ENCODE results near the gene CA10.
A peak's percentile ranks its signal among the peaks of the same experiment; 100 is the strongest.

CA10 gene

GRCh38 chr17:51770027-51770759 is 388.3 kb downstream of the CA10 start:
- Mint-ChIP-seq H3K4me1 (ENCODE audit: low read depth) (peaks cover 5% of the 10 kb centered on the region), H3K4me3 (no peak overlapping the region), H3K9me3 (no peaks in the 10 kb centered on the region), H3K36me3 (ENCODE audit: low read depth) (no peaks in the 10 kb centered on the region), H3K27ac (no peak overlapping the region), H3K27me3 (ENCODE audit: low read depth) (peaks cover 3% of the 10 kb centered on the region)
- no peak for DNase-seq (ENCODE audit: low spot score)

DNA sequence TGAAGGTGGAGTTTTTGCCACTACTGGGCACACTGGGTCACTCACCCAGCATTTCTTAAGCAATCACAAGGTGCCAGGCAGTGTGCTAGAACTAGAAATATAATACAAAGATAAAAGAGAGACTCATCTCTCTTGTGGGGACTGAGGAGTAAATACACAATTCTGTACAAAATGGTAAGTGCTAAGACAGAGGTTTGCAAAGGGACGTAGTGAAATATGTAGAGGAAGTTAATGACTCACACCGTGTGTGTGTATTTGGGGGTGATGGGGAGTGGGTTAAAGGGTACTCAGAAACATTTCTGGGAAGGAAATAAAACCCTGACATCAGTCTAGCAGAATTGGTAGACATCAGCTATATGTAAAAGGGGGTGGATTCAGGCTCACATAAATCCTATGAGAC is 389.3 kb downstream of the CA10 start:
- no peaks in the 10 kb centered on the region for H3K9me3 Mint-ChIP-seq

DNA sequence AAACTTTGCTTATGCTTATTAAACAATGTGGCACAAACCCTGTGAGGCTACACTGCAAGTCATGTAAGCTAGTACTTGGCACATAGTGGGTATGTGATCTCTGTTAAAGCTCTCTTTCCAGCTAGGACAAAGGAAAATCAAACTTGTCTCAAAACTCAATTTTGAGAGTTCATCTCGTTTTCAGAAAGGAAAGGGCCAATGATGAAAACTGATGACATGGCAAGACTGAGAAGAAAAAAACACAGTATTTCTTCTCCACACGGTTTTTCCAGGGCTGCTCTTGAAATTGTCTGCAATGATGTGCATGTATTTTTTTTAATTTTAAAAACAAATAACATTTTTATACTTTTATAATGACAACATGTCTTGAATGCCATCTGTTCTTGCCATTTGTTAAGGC is 389.8 kb downstream of the CA10 start:
- Mint-ChIP-seq H3K27me3 (ENCODE audit: low read depth) (peaks cover 3% of the 10 kb centered on the region), H3K36me3 (ENCODE audit: low read depth) (no peaks in the 10 kb centered on the region)

More for the DNA sequence above, 389.3 kb downstream of the CA10 start:
- Mint-ChIP-seq H3K27ac (no peak overlapping the region), H3K27me3 (ENCODE audit: low read depth) (peaks cover 3% of the 10 kb centered on the region), H3K4me3 (no peak overlapping the region), H3K36me3 (ENCODE audit: low read depth) (no peaks in the 10 kb centered on the region), H3K4me1 (ENCODE audit: low read depth) (peaks cover 5% of the 10 kb centered on the region)
- no peak for DNase-seq (ENCODE audit: low spot score)

GRCh38 chr17:51767287-51767686 is 391.2 kb downstream of the CA10 start:
- peaks cover 3% of the 10 kb centered on the region for H3K27me3 Mint-ChIP-seq (ENCODE audit: low read depth)
- H3K36me3 Mint-ChIP-seq (ENCODE audit: low read depth): no peaks in the 10 kb centered on the region
- no peaks in the 10 kb centered on the region for H3K9me3 Mint-ChIP-seq
- no peak overlapping the region for H3K4me3 Mint-ChIP-seq
- peaks cover 5% of the 10 kb centered on the region for H3K4me1 Mint-ChIP-seq (ENCODE audit: low read depth)
- H3K27ac Mint-ChIP-seq: no peak overlapping the region
- DNase-seq (ENCODE audit: low spot score): no peak

More for the DNA sequence above, 389.8 kb downstream of the CA10 start:
- DNase-seq (ENCODE audit: low spot score): no peak
- H3K27ac Mint-ChIP-seq: no peak overlapping the region
- no peaks in the 10 kb centered on the region for H3K9me3 Mint-ChIP-seq
- H3K4me1 Mint-ChIP-seq (ENCODE audit: low read depth): peaks cover 5% of the 10 kb centered on the region
- H3K4me3 Mint-ChIP-seq: no peak overlapping the region

DNA sequence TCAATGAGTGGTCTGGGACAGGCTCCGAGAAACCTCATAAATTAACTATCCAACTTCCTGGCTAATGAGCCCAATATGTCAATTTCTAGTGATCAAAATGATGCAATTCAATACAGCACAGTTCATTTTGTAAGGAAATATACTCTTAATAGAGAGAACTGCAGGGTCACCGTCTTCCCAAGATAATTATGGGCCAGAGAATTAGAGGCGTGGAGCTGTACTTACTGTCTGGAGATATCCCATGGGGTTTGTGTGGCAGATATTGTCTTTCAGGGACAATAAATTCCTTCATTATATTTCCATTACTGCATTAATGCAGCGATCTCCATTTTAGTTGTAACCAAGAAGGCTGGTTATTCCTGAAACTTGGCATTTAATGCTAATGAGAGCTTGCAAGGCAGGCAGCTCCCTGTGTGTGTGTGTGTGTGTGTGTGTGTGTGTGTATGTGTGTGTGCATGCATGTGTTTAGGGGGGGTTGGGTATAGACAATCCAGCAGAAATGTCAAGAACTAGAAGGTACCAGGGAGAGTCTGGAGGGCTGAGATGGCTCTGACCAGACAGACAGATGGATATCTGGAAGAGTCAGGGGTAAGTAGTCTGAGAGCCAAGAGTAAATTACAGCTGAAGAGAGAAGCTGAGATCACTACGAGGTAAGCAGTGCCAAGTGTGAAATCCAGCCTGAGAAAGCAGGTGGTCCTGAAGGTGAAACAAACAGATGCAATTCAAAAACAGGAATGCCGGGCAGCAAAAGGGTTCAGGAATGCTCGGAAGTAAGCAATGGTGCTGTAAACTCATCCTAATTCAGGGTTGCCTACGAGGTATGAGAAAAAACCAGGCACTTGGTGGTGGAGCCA is 393.0 kb downstream of the CA10 start:
- Mint-ChIP-seq H3K27me3 (ENCODE audit: low read depth) (peaks cover 3% of the 10 kb centered on the region), H3K27ac (no peak overlapping the region), H3K9me3 (no peaks in the 10 kb centered on the region), H3K4me1 (ENCODE audit: low read depth) (peaks cover 5% of the 10 kb centered on the region), H3K36me3 (ENCODE audit: low read depth) (no peaks in the 10 kb centered on the region), H3K4me3 (no peak overlapping the region)
- no peak for DNase-seq (ENCODE audit: low spot score)

DNA sequence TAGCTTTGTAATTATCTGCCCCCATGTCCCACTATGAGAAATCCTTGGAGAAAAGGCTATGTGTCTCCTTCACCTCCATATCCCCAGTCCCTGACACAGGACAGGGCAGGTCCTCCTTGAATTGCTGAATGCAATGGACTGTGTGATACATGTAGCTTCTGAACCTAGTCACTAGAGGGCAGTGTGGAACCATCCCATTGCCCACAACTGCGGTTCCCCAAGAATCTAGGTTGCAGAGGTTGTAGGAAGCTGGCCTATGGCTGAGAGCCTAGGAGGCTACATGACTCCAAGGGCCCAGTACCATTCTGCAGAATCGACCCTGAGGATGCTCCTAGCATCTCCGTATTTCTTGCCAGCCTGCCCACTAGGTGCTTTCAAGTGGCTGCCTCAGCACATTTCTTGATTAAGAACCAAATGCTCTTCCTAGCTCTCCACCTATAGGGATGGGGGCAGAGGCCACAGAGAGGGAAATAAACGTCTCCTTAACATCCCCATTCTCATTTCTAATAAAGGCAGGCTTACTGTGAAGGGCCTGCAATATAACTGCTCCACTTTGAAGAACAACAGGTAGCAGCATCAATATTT is 394.0 kb downstream of the CA10 start:
- H3K27ac Mint-ChIP-seq: no peak overlapping the region
- peaks cover 3% of the 10 kb centered on the region for H3K4me1 Mint-ChIP-seq (ENCODE audit: low read depth)
- peaks cover 3% of the 10 kb centered on the region for H3K27me3 Mint-ChIP-seq (ENCODE audit: low read depth)
- H3K36me3 Mint-ChIP-seq (ENCODE audit: low read depth): no peaks in the 10 kb centered on the region
- H3K9me3 Mint-ChIP-seq: no peaks in the 10 kb centered on the region
- H3K4me3 Mint-ChIP-seq: no peak overlapping the region
- peak; percentile 27 for DNase-seq (ENCODE audit: low spot score)

- peaks cover 3% of the 10 kb centered on the region for H3K27me3 Mint-ChIP-seq (ENCODE audit: low read depth)
- no peak for DNase-seq (ENCODE audit: low spot score)
- no peak overlapping the region for H3K27ac Mint-ChIP-seq
- no peaks in the 10 kb centered on the region for H3K4me1 Mint-ChIP-seq (ENCODE audit: low read depth)
- no peaks in the 10 kb centered on the region for H3K36me3 Mint-ChIP-seq (ENCODE audit: low read depth)
- no peaks in the 10 kb centered on the region for H3K9me3 Mint-ChIP-seq
- H3K4me3 Mint-ChIP-seq: no peak overlapping the region
These were observed 395.5 kb downstream of the CA10 start for GRCh38 chr17:51763058-51763457.

GRCh38 chr17:51761105-51761504 is 397.4 kb downstream of the CA10 start:
- no peaks in the 10 kb centered on the region for H3K9me3 Mint-ChIP-seq
- no peak overlapping the region for H3K4me3 Mint-ChIP-seq
- no peaks in the 10 kb centered on the region for H3K4me1 Mint-ChIP-seq (ENCODE audit: low read depth)
- no peak overlapping the region for H3K27ac Mint-ChIP-seq
- H3K36me3 Mint-ChIP-seq (ENCODE audit: low read depth): no peaks in the 10 kb centered on the region
- peaks cover 3% of the 10 kb centered on the region for H3K27me3 Mint-ChIP-seq (ENCODE audit: low read depth)
- DNase-seq (ENCODE audit: low spot score): no peak

GRCh38 chr17:51759260-51759659 is 399.3 kb downstream of the CA10 start:
- no peaks in the 10 kb centered on the region for H3K36me3 Mint-ChIP-seq (ENCODE audit: low read depth)

DNA sequence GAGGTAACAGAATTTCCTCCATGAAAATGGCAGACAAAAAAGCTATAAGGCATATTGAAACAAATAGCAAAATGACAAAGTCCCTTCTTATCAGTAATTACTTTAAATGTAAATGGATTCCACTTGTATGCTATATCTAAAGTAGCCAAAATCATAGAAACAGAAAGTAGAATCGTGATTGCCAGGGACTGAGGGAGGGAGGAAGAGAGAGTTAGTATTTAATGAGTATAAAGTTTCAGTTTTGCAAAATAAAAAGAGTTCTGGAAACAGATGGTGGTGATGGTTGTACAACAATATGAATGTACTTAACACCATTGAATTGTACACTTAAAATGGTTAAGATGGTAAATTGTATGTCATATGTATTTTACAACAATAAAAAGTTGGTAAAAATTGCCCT is 407.4 kb downstream of the CA10 start:
- Mint-ChIP-seq H3K36me3 (ENCODE audit: low read depth) (no peaks in the 10 kb centered on the region), H3K4me3 (no peak overlapping the region), H3K27me3 (ENCODE audit: low read depth) (no peaks in the 10 kb centered on the region), H3K27ac (no peak overlapping the region), H3K9me3 (no peaks in the 10 kb centered on the region), H3K4me1 (ENCODE audit: low read depth) (no peaks in the 10 kb centered on the region)
- no peak for DNase-seq (ENCODE audit: low spot score)

More at GRCh38 chr17:51759260-51759659, 399.3 kb downstream of the CA10 start:
- H3K4me3 Mint-ChIP-seq: no peak overlapping the region
- no peak for DNase-seq (ENCODE audit: low spot score)
- H3K27ac Mint-ChIP-seq: no peak overlapping the region
- H3K9me3 Mint-ChIP-seq: no peaks in the 10 kb centered on the region
- H3K4me1 Mint-ChIP-seq (ENCODE audit: low read depth): no peaks in the 10 kb centered on the region
- no peaks in the 10 kb centered on the region for H3K27me3 Mint-ChIP-seq (ENCODE audit: low read depth)

GRCh38 chr17:51748749-51749604 is 409.5 kb downstream of the CA10 start:
- H3K4me3 Mint-ChIP-seq: no peak overlapping the region
- H3K9me3 Mint-ChIP-seq: no peaks in the 10 kb centered on the region
- no peaks in the 10 kb centered on the region for H3K4me1 Mint-ChIP-seq (ENCODE audit: low read depth)
- no peak for DNase-seq (ENCODE audit: low spot score)
- H3K27me3 Mint-ChIP-seq (ENCODE audit: low read depth): no peaks in the 10 kb centered on the region
- H3K36me3 Mint-ChIP-seq (ENCODE audit: low read depth): no peaks in the 10 kb centered on the region
- no peak overlapping the region for H3K27ac Mint-ChIP-seq

- Mint-ChIP-seq H3K9me3 (no peaks in the 10 kb centered on the region), H3K4me3 (no peak overlapping the region)
- DNase-seq (ENCODE audit: low spot score): no peak
These were observed 412.1 kb downstream of the CA10 start for GRCh38 chr17:51746421-51746820.

DNA sequence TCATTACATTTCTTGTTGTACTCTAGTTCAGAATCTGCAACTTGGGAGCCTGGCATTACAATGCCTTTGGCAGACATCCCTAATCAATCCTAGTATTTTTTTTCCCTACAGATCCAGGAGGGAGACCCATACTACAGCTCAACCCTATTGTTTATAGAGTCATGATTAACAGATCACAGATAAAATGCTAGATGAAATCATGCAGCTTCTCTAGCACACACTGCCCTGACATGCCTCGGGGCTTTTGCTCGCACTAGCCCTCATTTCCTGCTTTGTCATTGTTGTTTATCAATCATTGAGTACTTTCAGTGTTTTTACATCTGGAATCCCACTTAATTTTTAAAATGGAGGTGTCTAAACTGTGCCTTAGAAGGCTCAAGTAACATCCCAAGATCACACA is 412.5 kb downstream of the CA10 start:
- no peaks in the 10 kb centered on the region for H3K4me1 Mint-ChIP-seq (ENCODE audit: low read depth)
- peaks cover 2% of the 10 kb centered on the region for H3K27me3 Mint-ChIP-seq (ENCODE audit: low read depth)
- H3K27ac Mint-ChIP-seq: no peak overlapping the region
- no peak overlapping the region for H3K4me3 Mint-ChIP-seq
- H3K36me3 Mint-ChIP-seq (ENCODE audit: low read depth): no peaks in the 10 kb centered on the region
- no peak for DNase-seq (ENCODE audit: low spot score)
- H3K9me3 Mint-ChIP-seq: no peaks in the 10 kb centered on the region

More at GRCh38 chr17:51746421-51746820, 412.1 kb downstream of the CA10 start:
- Mint-ChIP-seq H3K27ac (no peak overlapping the region), H3K4me1 (ENCODE audit: low read depth) (no peaks in the 10 kb centered on the region), H3K36me3 (ENCODE audit: low read depth) (no peaks in the 10 kb centered on the region), H3K27me3 (ENCODE audit: low read depth) (peaks cover 2% of the 10 kb centered on the region)
